HG02571 (cell line): ENCODE results near the gene TMSB15A.
"Not testable (repeated sequence)": the region's sequence is repeated elsewhere in the genome, so short reads cannot be mapped to it uniquely, and the experiment has no call there.

Experiments used
- ATAC-seq: cut with Tn5 transposase; IDR thresholded peaks from one replicate; pipeline ENCODE4 v1.9.1; 2021; ENCODE audit warnings: mild to moderate bottlenecking, moderate library complexity; ENCODE audit not compliant: unreplicated experiment

TMSB15A gene

DNA sequence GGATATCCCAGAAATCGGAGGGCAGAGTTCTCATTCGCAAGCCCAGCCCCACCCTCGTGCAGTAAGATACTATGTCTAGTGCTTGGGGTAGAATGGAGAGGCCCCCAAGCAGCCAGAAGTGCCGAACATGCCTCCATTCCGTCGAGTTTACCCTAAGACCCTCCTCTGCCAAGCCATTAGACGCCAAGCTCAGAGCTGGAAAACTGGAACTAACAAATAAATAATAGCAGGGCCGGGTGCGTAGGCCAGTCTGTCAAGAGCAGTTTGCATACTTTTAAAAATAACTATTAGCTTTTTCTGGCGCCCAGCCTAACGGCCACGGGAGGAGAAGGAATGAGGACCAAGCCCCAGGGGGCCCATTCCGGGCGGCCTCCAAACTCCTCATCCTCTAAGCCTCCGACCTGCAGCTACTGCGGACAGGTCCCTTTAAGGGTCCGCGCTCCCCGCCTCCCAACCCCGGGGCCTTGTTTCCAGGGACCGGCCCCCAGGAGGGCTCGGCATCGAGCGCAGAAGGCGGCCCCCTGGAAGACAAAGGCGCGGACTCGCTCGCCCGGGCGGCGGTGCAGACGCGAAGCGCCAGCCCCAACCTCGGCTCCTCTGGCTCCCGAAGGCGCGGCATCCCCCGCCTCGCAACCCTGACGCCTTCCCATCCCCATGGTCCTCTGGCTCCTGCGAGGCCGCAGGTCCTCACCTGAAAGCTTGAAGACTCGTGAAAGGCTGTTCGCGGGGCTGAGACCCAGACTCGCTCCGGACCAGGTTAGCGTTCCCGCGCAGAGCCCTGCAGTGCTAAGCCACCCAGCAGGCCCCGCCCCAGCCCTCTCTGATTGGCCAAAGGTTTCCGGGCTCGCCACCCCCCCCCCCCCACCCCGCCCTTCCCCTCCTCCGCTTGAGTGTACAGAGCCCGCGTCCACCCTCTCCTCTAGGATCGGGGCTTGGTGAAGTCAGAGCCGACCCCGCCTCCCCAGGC, at the start of gene TMSB15A:
TMSB15A (minus strand) TSS at position 765 of the 967 bp plus-strand sequence.
- peak; percentile 78 for ATAC-seq

GRCh38 chrX:102560423-102561068, 44.0 kb upstream of the TMSB15A start:
- no peak for ATAC-seq

- no peak for ATAC-seq
Observed at GRCh38 chrX:102558607-102559006, 42.1 kb upstream of the TMSB15A start.

DNA sequence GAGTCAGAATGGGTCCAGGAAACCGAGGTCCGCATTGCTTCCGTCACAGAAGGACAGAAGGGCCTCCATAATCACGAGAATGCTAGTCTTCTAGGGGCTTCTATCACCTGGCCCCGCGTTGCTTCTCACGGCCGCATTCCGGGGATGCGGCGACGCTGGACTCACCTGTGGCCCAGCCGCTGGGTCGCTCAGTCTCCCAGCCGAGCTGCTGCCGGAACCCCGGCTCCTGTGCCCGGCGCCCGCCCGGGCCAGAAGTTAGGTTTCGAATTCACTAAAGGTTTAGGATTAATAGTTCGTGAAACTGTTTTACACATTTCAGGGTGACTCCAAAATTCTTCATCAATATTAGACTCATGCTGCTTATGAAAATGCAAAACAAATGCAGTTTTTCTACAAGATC, 31.7 kb upstream of the TMSB15A start:
- ATAC-seq = no peak

GRCh38 chrX:102546828-102547493, 30.4 kb upstream of the TMSB15A start:
- no peak for ATAC-seq

DNA sequence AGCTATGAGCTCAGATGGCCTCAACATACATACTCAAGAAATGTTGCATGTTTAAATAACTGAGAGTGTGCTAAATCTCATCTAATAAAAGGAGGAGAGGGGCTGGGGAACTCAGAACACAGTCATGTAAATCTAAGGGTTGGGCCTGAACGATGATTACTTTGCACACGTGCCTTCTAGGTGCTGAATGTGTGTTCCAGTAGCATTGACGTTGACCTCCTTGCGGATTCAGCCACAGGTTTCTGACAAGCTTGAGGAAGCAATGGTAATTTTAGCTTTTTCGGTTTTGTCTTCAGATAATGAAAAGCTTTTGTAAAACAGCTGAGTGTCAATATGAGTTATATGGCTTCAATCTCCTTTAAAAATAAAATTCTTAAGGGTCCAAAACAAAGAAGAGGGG, 29.6 kb upstream of the TMSB15A start:
- not testable (repeated sequence) for ATAC-seq

- ATAC-seq = no peak
Observed at GRCh38 chrX:102535958-102536357, 19.4 kb upstream of the TMSB15A start.

- ATAC-seq = no peak
Observed at GRCh38 chrX:102517326-102517725, 787 bp upstream of the TMSB15A start.

DNA sequence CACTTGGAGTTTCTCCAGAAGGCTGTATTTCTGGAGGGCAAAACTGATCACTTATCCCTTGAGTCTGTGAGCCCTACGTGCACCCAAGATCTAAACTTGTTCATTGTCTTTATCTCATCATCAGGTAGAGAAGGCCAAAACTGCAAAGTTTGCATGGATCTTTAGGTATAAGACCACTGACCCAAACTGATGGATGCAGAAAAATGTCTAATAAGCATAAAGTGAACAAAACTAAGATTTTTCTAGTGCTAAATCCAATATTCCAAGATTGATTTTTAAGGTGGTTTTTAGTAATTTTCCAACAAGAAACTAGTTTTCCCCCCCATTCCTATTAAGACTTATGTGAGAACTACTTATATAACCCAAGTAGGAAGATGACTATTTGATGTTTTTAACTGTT, 2.0 kb downstream of the TMSB15A start:
- ATAC-seq = no peak

DNA sequence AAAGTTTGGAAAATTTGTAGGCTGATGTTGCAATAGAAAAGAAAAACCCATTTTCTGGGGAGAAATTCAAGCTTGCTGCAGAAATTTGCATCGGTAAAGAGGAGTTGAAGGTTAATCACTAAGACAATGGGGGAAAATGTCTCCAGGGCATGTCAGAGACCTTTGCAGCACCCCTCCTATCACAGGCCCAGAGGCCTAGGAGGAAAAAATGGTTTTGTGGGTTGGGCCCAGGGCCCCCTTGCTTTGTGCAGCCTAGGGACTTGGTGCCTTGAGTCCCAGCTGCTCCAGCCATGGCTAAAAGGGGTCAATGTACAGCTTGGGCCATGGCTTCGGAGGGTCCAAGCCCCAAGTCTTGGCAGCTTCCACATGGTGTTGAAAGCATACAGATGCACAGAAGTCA, 17.8 kb downstream of the TMSB15A start:
- no peak for ATAC-seq

GRCh38 chrX:102491766-102492165, 24.8 kb downstream of the TMSB15A start:
- ATAC-seq = no peak

GRCh38 chrX:102478765-102479164, 37.8 kb downstream of the TMSB15A start:
- not testable (repeated sequence) for ATAC-seq

DNA sequence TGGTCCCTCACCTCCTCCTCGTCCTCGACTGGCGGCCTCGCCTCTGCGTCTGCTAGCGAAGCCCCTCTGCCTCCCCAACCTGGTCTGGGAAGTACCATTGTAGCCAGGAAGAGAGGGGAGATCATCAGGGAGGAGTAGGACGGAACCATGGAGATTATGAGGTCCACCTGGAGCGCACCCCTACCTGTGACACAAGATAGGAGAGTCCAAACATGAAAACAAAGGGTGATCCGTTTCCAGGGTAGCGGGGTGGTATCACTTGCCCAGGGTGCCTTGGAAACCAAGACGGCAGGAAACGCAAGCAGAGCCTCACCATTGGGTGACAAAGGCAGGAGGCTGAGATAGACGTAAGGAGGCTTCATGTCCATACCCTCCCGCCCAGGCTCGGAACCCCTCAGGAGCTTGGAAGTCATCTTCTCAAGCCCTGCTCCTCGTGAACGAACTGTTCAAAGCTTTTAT, 44.7 kb downstream of the TMSB15A start, which contains the start of gene TCP11X2:
TCP11X2 (minus strand) TSS at position 51 of the 459 bp plus-strand sequence.
- ATAC-seq = not testable (repeated sequence)

- not testable (repeated sequence) for ATAC-seq
Observed at GRCh38 chrX:102470215-102470614, 46.3 kb downstream of the TMSB15A start.
